Measurements from ENCODE around the gene FUT6. TPM values are rescaled to one million over a fixed set of nuclear protein-coding genes. Genes with fewer than 3 reads are reported as not detected.

Gene FUT6
- total RNA-seq, 3 donors from 2014 or later, result 0.73 to 4.3 TPM; not detected in 1

DNA sequence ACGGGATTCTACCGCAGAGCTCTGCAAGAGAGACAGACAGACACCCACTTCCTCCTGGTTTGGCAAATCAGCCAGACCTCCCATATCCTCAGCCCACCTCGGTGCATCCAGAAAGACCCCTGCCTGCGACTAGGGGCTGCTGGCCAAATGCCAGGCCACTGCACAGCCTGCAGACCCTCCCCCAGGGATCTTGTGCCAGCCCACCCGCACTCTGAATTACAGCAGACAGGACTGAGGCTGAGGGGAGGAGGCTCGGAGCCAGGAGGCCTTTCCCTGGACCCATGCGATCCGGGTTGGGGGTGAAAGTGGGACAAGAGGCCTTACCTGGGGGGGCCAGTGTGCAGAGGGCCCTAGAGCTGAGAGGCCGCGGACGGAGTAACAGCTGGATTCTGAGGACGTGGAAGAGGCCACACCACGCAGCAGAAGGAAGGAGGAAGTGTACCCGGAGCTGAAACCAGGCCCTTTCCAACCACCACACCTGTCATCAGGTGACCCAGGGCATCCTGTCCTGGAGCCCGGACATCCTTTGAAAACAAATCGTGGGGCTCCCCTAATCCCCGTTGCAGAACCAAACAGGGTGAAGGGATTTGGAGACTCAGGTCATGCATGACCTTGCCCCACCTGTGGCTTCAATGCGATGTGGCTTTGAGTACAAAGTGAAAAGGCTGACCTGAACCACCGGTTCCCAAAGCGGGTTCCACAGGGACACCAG lies 993 bp downstream of the FUT6 start:
- Histone ChIP-seq H3K4me3 (no peak overlapping the region), H3K36me3 (no peaks in the 10 kb centered on the region), H3K27ac (no peak overlapping the region), H3K27me3 (no peaks in the 10 kb centered on the region), H3K9me3 (no peaks in the 10 kb centered on the region), H3K4me1 (no peaks in the 10 kb centered on the region)
- DNase-seq (ENCODE audit: low spot score in 2 of 2), result no peak
- TF ChIP-seq, protein P1, sequence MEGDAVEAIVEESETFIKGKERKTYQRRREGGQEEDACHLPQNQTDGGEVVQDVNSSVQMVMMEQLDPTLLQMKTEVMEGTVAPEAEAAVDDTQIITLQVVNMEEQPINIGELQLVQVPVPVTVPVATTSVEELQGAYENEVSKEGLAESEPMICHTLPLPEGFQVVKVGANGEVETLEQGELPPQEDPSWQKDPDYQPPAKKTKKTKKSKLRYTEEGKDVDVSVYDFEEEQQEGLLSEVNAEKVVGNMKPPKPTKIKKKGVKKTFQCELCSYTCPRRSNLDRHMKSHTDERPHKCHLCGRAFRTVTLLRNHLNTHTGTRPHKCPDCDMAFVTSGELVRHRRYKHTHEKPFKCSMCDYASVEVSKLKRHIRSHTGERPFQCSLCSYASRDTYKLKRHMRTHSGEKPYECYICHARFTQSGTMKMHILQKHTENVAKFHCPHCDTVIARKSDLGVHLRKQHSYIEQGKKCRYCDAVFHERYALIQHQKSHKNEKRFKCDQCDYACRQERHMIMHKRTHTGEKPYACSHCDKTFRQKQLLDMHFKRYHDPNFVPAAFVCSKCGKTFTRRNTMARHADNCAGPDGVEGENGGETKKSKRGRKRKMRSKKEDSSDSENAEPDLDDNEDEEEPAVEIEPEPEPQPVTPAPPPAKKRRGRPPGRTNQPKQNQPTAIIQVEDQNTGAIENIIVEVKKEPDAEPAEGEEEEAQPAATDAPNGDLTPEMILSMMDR (IDR thresholded peaks at IDR 0.05), result no peak
- no peak for TF ChIP-seq POLR2AphosphoS5 (IDR thresholded peaks at IDR 0.05)
- no peak for TF ChIP-seq POLR2A (IDR thresholded peaks at IDR 0.05)
- intact Hi-C loops (cut with DNase I; ENCODE audit: low total_unique reads), result no loop called here

DNA sequence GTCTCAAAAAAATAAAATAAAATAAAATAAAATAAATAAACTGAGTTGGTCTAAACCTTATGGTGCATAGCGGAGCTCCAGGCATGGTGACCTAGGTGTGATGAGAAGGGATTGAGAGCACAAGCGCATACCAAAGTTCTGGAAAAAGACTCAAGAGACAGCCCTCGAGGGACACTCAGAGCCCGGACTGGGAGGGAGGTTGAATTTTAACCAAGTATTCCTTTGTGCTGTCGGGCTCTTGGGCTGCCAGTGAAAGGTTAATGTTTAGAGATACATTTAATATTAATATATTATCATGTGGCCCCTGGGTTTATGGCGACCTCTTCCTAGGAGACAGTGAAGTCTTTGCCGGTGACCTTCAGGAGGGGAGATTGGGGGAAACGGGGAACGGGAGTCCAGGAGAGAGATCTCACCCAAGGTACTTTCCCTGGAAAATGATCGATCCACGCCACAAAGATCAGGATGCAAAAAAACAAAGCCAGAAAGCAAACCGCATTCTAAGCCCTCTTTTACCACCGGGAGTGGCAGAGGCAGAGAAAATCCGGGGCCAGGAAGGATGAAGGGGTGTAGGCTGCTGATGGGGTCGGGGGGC lies 1.6 kb downstream of the FUT6 start:
- no peaks in the 10 kb centered on the region for H3K9me3 ChIP-seq
- TF ChIP-seq POLR2A (IDR thresholded peaks at IDR 0.05) (no peak), POLR2AphosphoS5 (IDR thresholded peaks at IDR 0.05) (no peak)
- TF ChIP-seq, protein P1 (IDR thresholded peaks at IDR 0.05), result no peak
- no peak for DNase-seq (ENCODE audit: low spot score in 2 of 2)
- no peaks in the 10 kb centered on the region for H3K27me3 ChIP-seq
- no peak overlapping the region for H3K27ac ChIP-seq
- intact Hi-C loops (cut with DNase I; ENCODE audit: low total_unique reads), result no loop called here
- no peaks in the 10 kb centered on the region for H3K4me1 ChIP-seq
- no peak overlapping the region for H3K4me3 ChIP-seq
- H3K36me3 ChIP-seq, result no peaks in the 10 kb centered on the region

DNA sequence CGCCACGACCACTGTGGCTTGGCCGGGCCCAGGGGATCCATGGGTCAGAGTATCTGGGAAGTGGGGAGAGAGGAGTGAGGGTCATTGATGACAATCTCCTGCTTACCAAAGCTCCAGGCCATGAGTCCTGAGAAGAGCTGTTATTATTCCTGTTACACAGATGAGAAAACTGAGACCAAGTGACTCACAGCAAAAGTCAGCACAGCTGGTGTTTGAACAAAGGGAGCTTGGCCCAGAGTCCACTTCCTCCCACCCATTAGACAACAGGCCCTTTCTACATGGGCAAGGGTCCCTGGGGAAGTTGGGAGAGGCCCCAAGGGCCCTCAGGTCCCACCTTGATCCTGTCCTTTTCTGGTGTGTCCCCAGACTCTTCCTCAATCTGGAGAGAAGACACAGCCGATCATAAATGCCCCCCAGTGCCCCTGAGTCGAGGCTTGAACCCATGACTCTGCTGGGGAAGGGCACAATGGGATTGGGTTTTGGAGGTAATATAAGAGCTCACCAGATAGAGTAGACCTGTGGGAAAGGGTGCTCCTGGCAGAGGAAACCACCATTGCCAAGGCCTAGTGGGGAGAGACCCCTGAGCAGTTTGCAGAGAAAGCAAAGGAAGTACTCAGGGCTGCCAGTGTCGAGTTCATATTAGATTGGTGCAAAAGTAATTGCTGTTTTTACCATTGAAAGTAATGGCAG lies 6.8 kb downstream of the FUT6 start:
- peaks cover 0 to 5% of the 10 kb centered on the region in 2 donors for H3K27me3 ChIP-seq
- H3K9me3 ChIP-seq, result no peaks in the 10 kb centered on the region
- H3K4me1 ChIP-seq, result peaks cover 0 to 3% of the 10 kb centered on the region in 2 donors
- no peak for DNase-seq (ENCODE audit: low spot score in 2 of 2)
- intact Hi-C loops (cut with DNase I; ENCODE audit: low total_unique reads), result no loop called here
- TF ChIP-seq POLR2A (IDR thresholded peaks at IDR 0.05), result no peak
- no peak for TF ChIP-seq POLR2AphosphoS5 (IDR thresholded peaks at IDR 0.05)
- TF ChIP-seq, protein P1 (IDR thresholded peaks at IDR 0.05), result no peak
- no peaks in the 10 kb centered on the region for H3K36me3 ChIP-seq
- no peak overlapping the region for H3K27ac ChIP-seq
- H3K4me3 ChIP-seq, result no peak overlapping the region

DNA sequence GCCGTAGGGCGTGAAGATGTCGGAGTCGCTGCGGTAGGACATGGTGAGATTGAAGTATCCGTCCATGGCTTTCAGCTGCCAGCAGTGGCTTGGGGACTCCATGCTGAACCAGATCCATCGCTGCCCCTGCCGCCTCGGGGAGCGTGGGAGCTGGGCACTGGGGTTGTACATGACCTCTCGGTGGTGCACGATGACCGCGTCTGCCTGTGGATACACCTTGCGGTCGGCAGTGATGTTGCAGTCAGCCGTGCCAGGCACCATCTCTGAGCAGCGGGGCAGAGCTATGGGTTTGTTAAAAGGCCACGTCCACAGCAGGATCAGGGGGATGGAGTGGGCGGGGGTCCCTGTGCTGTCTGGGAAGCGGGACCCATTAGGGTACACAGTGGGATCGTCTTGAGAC lies 7.4 kb downstream of the FUT6 start:
- no peak overlapping the region for H3K27ac ChIP-seq
- no peak for DNase-seq (ENCODE audit: low spot score in 2 of 2)
- H3K4me1 ChIP-seq, result peaks cover 0 to 3% of the 10 kb centered on the region in 2 donors
- H3K36me3 ChIP-seq, result no peaks in the 10 kb centered on the region
- H3K27me3 ChIP-seq, result peaks cover 0 to 5% of the 10 kb centered on the region in 2 donors
- TF ChIP-seq POLR2A (IDR thresholded peaks at IDR 0.05) (no peak), POLR2AphosphoS5 (IDR thresholded peaks at IDR 0.05) (no peak)
- TF ChIP-seq, protein P1 (IDR thresholded peaks at IDR 0.05), result no peak
- intact Hi-C loops (cut with DNase I; ENCODE audit: low total_unique reads), result no loop called here
- H3K9me3 ChIP-seq, result no peaks in the 10 kb centered on the region
- no peak overlapping the region for H3K4me3 ChIP-seq

DNA sequence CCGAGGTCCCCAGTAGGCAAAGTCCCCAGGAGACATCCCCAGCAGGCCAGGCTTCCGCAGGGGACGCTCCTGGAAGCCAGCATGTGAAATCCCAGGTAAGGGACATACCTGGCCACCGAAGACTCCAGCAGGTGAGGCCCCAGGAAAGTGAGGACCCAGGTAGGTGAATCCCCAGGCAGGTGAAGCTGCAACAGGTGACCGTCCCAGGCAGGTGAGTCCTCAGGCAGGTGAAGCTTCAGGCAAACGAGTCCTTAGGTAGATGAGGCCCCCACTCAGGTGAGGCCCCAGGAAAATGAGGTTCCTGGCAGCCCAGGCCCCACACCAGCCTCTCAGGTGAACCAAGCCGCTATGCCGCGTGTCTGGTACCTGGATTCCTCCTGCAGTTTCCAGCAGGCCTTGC lies 8.3 kb downstream of the FUT6 start:
- H3K9me3 ChIP-seq, result no peaks in the 10 kb centered on the region
- peaks cover 0 to 5% of the 10 kb centered on the region in 2 donors for H3K27me3 ChIP-seq
- peaks cover 0 to 3% of the 10 kb centered on the region in 2 donors for H3K4me1 ChIP-seq
- no peak for DNase-seq (ENCODE audit: low spot score in 2 of 2)
- no peak for TF ChIP-seq POLR2A (IDR thresholded peaks at IDR 0.05)
- TF ChIP-seq, protein P1 (IDR thresholded peaks at IDR 0.05), result no peak
- no peak for TF ChIP-seq POLR2AphosphoS5 (IDR thresholded peaks at IDR 0.05)
- H3K27ac ChIP-seq, result no peak overlapping the region
- no peak overlapping the region for H3K4me3 ChIP-seq
- H3K36me3 ChIP-seq, result no peaks in the 10 kb centered on the region
- intact Hi-C loops (cut with DNase I; ENCODE audit: low total_unique reads), result no loop called here
